Cardiac septum (tissue), 1 donor: ENCODE results near the gene LRRC52. TPM values are rescaled to one million over a fixed set of nuclear protein-coding genes. Genes with fewer than 3 reads are reported as not detected.

Experiments
- total RNA-seq: library from RNA; stranded (reverse); fragmentation: NEBNext Ultra II Directional; extraction: Animal tissue kit (Norgen Biotek cat#: 25700); gene quantifications from one replicate; pipeline ENCODE4 v1.2.1, GENCODE V29; 2021
- donor health status: DM: no; HTN: no; CAD: no.

Gene LRRC52
- total RNA-seq, 1 donor from 2014 or later, result not detected

Other genes starting within 250 kb of the LRRC52 start
- 0.22 TPM for gene LMX1A, start 187.3 kb upstream of the LRRC52 start, total RNA-seq
- gene RXRG, start 98.9 kb upstream of the LRRC52 start, total RNA-seq, result 5.1 TPM
- 998 TPM for gene MGST3, start 87.2 kb downstream of the LRRC52 start, total RNA-seq
- gene ALDH9A1, start 154.6 kb downstream of the LRRC52 start, total RNA-seq, result 61.3 TPM
- gene TMCO1, start 224.9 kb downstream of the LRRC52 start, total RNA-seq, result 53.4 TPM